ENCODE results near the gene TFE3. TPM values are rescaled to one million over a fixed set of nuclear protein-coding genes. Genes with fewer than 3 reads are reported as not detected.
A peak's percentile ranks its signal among the peaks of the same experiment; 100 is the strongest.

Gene TFE3
- total and polyA plus RNA-seq, 10 of the 15 experiments (the other 5 are each of a cell fraction or from before 2014, with no cell fraction given) = 3.5 to 20.4 (median 11.6) TPM

DNA sequence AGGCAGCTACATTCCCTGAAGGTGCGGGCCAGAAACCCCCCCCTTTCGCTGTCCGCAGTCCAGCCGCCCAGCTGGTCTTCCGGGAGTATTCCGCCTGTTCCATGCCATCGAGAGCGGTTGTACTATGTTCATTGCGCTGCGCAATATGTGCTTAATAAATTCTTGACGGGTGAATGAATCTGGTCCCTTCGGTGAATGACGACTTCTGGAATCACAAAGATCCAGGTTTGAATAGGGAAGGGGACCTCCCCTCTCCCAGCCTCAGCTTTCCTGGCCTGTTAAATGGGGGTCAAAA is 777 bp upstream of the TFE3 start:
- ChIA-PET POLR2A (interaction anchor here (0.5 to 2.8 kb wide), 5 partner anchors 86 to 1108 kb away, joined by 3 to 23 read pairs (median 3); partner anchors contain the start of gene OTUD5), CTCF (interaction anchor here (0.6 to 1.8 kb wide), 9 partner anchors 72 to 539 kb away, joined by 3 to 16 read pairs (median 4); partner anchors contain the start of genes HDAC6 and KCND1), SMC1A (ENCODE audit: uncharacterized antibody, unreplicated experiment) (interaction anchor here (0.7 to 1.4 kb wide), 6 partner anchors 21 to 395 kb away, joined by 3 to 8 read pairs (median 4); partner anchors contain the start of gene KCND1), RAD21 (ENCODE audit: unreplicated experiment) (interaction anchor here (0.7 to 3.0 kb wide), 6 partner anchors 36 to 470 kb away, joined by 3 to 17 read pairs (median 3); partner anchors contain the start of genes PQBP1, RBM3 and TIMM17B)
- H3K4me2 ChIP-seq (ENCODE audit: control insufficient read depth, insufficient read depth) = peak overlapping the region; percentile 71
- 43% methylated on average over 13 of the region's 13 CpGs for WGBS (ENCODE audit: insufficient coverage, insufficient replicate concordance, low lambda C conversion rate, missing lambda C conversion rate)
- peak overlapping the region; percentile 59 for H2AFZ ChIP-seq (ENCODE audit: control insufficient read depth, low read depth, low read length)
- H3K27ac ChIP-seq (ENCODE audit: control insufficient read depth, insufficient read depth) = peak overlapping the region; percentile 48; the same call in 1 of the 2 replicates
- no peaks in the 10 kb centered on the region for H3K27me3 ChIP-seq (replicated peaks in 1 of 2; ENCODE audit: control insufficient read depth in 2 of 2, insufficient read depth in 2 of 2, low read length in 1 of 2)
- no peak for DNase-seq (ENCODE audit: low read depth, low spot score)
- no peak for FAIRE-seq
- H3K4me3 ChIP-seq = peak overlapping the region; percentile 45; the same call in 1 of the 2 replicates
- no TSS peak for BruUV-seq (replicated peaks)
- H3K4me1 ChIP-seq (ENCODE audit: control insufficient read depth, insufficient read depth, low read length) = peaks cover 5% of the 10 kb centered on the region; the same call in 1 of the 2 replicates
- no peaks in the 10 kb centered on the region; a peak in 1 of 4 replicates for H3K36me3 ChIP-seq (ENCODE audit: control insufficient read depth in 2 of 2, insufficient read depth in 2 of 2, low read length in 1 of 2)
- H4K20me1 ChIP-seq (ENCODE audit: control insufficient read depth, insufficient read depth) = no peaks in the 10 kb centered on the region
- peak overlapping the region; percentile 52 for H3K9ac ChIP-seq (ENCODE audit: control insufficient read depth, insufficient read depth, low read length)
- H3K79me2 ChIP-seq (ENCODE audit: control insufficient read depth, insufficient read depth, low read length) = peaks cover 29% of the 10 kb centered on the region
- no peak for ATAC-seq
- in situ Hi-C loops (cut with MboI) = loop anchor here (5.0 kb wide), 1 partner anchor 77 kb away; no protein-coding TSS in a partner anchor
- intact Hi-C loops (cut with micrococcal nuclease; ENCODE audit: unreplicated experiment) = loop anchor here (1.0 to 5.0 kb wide), 7 partner anchors 42 to 412 kb away; partner anchors contain the start of genes GRIPAP1, HDAC6, PIM2 and PQBP1
- no peaks in the 10 kb centered on the region for H3K9me3 ChIP-seq (replicated peaks; ENCODE audit: control insufficient read depth, insufficient read depth, low read length)
- TF ChIP-seq, protein P1, sequence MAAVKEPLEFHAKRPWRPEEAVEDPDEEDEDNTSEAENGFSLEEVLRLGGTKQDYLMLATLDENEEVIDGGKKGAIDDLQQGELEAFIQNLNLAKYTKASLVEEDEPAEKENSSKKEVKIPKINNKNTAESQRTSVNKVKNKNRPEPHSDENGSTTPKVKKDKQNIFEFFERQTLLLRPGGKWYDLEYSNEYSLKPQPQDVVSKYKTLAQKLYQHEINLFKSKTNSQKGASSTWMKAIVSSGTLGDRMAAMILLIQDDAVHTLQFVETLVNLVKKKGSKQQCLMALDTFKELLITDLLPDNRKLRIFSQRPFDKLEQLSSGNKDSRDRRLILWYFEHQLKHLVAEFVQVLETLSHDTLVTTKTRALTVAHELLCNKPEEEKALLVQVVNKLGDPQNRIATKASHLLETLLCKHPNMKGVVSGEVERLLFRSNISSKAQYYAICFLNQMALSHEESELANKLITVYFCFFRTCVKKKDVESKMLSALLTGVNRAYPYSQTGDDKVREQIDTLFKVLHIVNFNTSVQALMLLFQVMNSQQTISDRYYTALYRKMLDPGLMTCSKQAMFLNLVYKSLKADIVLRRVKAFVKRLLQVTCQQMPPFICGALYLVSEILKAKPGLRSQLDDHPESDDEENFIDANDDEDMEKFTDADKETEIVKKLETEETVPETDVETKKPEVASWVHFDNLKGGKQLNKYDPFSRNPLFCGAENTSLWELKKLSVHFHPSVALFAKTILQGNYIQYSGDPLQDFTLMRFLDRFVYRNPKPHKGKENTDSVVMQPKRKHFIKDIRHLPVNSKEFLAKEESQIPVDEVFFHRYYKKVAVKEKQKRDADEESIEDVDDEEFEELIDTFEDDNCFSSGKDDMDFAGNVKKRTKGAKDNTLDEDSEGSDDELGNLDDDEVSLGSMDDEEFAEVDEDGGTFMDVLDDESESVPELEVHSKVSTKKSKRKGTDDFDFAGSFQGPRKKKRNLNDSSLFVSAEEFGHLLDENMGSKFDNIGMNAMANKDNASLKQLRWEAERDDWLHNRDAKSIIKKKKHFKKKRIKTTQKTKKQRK (IDR thresholded peaks at IDR 0.05; ENCODE audit: low read depth, low read length) = no peak
- TF ChIP-seq SMARCA5 (IDR thresholded peaks at IDR 0.05) (peak; percentile 26; the same call in 1 of the 2 replicates), SPI1 (IDR thresholded peaks at IDR 0.05; ENCODE audit: borderline replicate concordance, insufficient read depth, low read depth, low read length) (no peak), JUND (IDR thresholded peaks at IDR 0.05; ENCODE audit: low read depth, low read length) (no peak), ETV6 (conservative IDR thresholded peaks at IDR 0.05 in 1 of 2, IDR thresholded peaks at IDR 0.05 in 1 of 2; ENCODE audit: borderline replicate concordance in 1 of 2, low read depth in 1 of 2) (no peak), PAX5 (IDR thresholded peaks at IDR 0.05; ENCODE audit: borderline replicate concordance, low read depth, low read length) (no peak), EGR1 (IDR thresholded peaks at IDR 0.05; ENCODE audit: borderline replicate concordance in 1 of 2, low read depth in 2 of 2, low read length in 2 of 2) (no peak), BHLHE40 (IDR thresholded peaks at IDR 0.05; ENCODE audit: borderline replicate concordance in 1 of 2, low read depth in 2 of 2, low read length in 1 of 2) (no peak), NR2F1 (conservative IDR thresholded peaks at IDR 0.05) (no peak), RAD21 (IDR thresholded peaks at IDR 0.05; ENCODE audit: insufficient read depth, low read depth, low read length) (no peak), CHD4 (IDR thresholded peaks at IDR 0.05) (no peak), SUZ12 (IDR thresholded peaks at IDR 0.05; ENCODE audit: unreplicated experiment) (no peak), IKZF1 (conservative IDR thresholded peaks at IDR 0.05) (peak; percentile 27; the same call in 1 of the 2 replicates)
- TF ChIP-seq, protein P2, sequence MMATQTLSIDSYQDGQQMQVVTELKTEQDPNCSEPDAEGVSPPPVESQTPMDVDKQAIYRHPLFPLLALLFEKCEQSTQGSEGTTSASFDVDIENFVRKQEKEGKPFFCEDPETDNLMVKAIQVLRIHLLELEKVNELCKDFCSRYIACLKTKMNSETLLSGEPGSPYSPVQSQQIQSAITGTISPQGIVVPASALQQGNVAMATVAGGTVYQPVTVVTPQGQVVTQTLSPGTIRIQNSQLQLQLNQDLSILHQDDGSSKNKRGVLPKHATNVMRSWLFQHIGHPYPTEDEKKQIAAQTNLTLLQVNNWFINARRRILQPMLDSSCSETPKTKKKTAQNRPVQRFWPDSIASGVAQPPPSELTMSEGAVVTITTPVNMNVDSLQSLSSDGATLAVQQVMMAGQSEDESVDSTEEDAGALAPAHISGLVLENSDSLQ (IDR thresholded peaks at IDR 0.05) = no peak
- TF ChIP-seq, protein P3, sequence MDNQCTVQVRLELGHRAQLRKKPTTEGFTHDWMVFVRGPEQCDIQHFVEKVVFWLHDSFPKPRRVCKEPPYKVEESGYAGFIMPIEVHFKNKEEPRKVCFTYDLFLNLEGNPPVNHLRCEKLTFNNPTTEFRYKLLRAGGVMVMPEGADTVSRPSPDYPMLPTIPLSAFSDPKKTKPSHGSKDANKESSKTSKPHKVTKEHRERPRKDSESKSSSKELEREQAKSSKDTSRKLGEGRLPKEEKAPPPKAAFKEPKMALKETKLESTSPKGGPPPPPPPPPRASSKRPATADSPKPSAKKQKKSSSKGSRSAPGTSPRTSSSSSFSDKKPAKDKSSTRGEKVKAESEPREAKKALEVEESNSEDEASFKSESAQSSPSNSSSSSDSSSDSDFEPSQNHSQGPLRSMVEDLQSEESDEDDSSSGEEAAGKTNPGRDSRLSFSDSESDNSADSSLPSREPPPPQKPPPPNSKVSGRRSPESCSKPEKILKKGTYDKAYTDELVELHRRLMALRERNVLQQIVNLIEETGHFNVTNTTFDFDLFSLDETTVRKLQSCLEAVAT (IDR thresholded peaks at IDR 0.05) = 0 out of 2 replicates have a peak, but pooled peaks have one; percentile 44
- TF ChIP-seq, protein P4, sequence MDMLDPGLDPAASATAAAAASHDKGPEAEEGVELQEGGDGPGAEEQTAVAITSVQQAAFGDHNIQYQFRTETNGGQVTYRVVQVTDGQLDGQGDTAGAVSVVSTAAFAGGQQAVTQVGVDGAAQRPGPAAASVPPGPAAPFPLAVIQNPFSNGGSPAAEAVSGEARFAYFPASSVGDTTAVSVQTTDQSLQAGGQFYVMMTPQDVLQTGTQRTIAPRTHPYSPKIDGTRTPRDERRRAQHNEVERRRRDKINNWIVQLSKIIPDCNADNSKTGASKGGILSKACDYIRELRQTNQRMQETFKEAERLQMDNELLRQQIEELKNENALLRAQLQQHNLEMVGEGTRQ (IDR thresholded peaks at IDR 0.05; ENCODE audit: borderline replicate concordance, low read depth, low read length) = no peak

Data from GM12878 (cell line).